VCaP (cell line): ENCODE data around the gene HK2.

Experiments used
- H3K27ac ChIP-seq: fragments of 450-650 bp; 2 replicates; pipeline ENCODE4 v1.5.1; 2017
- TF ChIP-seq, protein P1 (sequence below): fragments of 450-650 bp; conservative IDR thresholded peaks from 2 replicates; pipeline ENCODE4 v1.5.1; 2017; ENCODE audit warnings: mild to moderate bottlenecking, moderate library complexity

HK2 gene

DNA sequence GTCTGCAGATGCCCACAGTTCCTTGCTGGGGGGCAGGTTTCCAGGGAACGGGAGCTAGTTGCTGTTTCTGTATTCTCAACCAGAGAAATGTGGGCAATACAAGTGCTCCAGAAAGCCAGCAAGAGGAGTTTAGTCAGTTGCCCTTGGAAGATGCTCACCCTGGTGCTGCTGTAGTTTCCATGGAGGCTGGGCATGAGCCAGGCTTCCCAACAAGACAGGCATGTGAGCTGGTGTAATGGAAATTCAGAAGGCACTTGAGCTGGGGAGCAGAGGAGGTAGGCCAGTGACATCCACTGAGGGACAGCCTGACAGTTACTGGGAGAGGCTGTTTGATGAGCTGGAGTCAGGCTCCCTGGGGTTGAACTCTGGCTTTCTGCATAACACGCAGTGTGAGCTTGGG lies 7.7 kb downstream of the HK2 start:
- no peak overlapping the region for H3K27ac ChIP-seq
- TF ChIP-seq, protein P1, sequence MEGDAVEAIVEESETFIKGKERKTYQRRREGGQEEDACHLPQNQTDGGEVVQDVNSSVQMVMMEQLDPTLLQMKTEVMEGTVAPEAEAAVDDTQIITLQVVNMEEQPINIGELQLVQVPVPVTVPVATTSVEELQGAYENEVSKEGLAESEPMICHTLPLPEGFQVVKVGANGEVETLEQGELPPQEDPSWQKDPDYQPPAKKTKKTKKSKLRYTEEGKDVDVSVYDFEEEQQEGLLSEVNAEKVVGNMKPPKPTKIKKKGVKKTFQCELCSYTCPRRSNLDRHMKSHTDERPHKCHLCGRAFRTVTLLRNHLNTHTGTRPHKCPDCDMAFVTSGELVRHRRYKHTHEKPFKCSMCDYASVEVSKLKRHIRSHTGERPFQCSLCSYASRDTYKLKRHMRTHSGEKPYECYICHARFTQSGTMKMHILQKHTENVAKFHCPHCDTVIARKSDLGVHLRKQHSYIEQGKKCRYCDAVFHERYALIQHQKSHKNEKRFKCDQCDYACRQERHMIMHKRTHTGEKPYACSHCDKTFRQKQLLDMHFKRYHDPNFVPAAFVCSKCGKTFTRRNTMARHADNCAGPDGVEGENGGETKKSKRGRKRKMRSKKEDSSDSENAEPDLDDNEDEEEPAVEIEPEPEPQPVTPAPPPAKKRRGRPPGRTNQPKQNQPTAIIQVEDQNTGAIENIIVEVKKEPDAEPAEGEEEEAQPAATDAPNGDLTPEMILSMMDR, result no peak

DNA sequence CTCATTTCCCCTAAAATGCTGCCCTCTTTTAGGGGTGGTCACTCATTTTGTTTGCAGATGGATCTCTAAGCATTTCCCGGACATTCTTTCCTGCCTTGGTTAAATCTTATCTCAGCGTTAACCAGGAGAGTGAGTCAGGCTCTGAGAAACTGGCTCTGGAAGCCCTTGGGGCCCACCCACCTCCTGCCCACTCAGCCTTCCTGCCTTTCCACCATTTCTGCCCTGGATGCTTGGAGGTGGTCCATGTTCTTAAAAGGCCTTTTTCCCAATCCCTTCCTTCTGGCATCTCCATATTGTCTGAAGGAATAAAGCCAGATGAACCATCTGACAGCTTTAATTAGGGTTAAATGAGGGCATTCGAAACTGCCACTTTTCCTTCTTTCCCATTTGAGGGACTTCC lies 9.5 kb downstream of the HK2 start:
- H3K27ac ChIP-seq, result peak overlapping the region; percentile 96
- TF ChIP-seq, protein P1, result no peak

DNA sequence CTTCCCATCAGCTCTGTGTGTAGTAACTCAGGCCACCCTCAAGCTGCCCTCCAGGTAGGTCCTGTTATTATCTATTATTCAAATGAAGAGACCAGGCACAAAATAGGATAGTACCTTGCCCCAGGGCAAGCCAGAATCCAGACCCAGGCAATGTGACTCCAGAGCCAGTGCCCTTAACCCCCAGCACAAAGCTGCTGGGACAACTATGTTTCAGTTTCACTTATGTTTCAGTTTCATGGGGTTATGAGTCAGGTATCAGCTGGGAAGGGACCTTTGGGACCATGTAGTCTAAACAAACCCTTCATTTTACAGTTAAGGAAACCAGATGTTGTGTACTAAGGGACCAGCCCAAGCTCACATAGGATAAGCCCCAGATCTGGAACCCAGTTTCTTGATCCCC lies 10.0 kb downstream of the HK2 start:
- TF ChIP-seq, protein P1, result no peak

DNA sequence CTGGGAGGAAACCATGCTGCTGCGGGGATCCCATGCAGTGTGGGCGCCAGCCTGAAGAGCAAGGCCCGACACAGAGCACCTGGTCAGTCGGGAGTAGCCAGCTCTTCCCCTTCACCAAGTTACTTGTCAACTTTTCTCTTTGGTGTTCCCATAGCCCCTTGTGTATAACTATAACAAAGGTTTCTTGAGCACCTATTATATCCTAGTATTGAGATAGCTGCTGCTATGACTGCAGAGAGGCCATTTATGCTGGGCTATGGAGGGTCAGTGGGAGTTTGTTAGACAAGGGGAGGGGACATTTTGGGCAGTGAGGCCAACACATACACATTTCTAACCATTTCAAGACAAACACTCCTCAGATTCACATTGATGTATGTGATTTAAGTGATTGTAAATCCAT lies 10.8 kb downstream of the HK2 start:
- peak overlapping the region; percentile 96 for H3K27ac ChIP-seq
- TF ChIP-seq, protein P1, result no peak

More for the DNA sequence above, 10.0 kb downstream of the HK2 start:
- H3K27ac ChIP-seq, result peak overlapping the region; percentile 96

DNA sequence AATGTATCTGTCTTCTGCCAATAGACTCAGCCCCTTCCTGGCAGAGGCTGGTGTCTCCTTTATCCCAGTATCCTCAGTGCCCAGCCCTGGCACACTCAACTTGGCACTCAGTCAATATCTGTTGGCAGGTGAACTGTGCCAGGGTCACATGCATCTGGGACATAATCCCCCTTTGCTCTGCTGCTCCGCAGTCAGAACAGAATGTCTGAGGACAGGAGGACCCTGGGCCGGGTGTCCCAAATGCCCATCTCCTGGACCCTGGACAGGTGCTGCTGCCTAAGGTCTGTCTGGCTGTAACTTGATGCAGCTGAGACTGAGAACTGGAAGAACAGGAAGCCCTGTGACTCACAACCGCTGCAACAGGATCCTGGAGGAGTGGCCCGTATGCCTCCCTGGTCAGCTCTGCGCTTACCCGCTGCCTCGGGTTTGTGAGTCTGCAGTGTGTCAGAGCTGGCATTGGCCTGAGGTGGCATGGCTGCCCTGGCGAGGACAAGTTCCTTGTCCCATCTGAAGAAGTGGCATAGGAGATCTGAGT lies 11.4 kb downstream of the HK2 start:
- peak overlapping the region; percentile 96 for H3K27ac ChIP-seq
- TF ChIP-seq, protein P1, result no peak

DNA sequence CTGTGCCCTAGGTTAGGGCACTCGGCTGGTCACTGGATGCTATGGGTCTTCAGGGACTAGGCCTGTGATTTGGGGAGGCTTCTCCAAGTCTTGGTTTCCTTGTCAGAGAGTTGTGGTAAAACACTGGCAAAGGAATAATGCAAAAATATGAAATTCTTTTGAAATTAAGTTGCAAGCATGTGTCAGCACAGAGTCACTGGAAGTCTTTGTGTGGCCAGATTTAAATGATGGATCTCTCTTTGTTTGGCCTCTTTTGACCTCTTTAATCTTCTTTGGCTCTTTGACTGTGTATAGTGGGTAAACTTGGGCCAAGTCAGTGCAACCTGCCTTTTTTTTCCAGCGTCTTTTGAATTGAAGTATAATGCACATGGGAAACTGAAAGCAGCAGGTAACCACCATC lies 12.1 kb downstream of the HK2 start:
- H3K27ac ChIP-seq, result peak overlapping the region; percentile 96
- TF ChIP-seq, protein P1, result no peak

DNA sequence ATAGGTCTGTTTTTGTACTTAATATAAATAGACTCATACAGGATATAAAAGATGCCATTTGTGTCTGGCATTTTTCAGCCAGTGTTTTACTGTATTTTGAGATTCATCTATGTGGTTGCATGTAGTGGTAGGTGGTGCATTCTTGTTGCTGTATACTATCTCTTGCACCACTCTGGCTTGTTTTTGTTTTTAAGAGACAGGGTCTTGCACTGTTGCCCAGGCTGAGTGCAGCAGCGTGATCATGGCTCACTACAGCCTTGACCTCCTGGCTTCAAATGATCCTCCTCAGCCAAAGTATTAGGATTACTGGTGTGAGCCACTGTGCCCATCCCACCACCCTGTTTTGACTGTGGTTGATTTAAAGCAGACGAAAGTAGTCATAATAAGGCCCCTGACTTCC lies 12.6 kb downstream of the HK2 start:
- TF ChIP-seq, protein P1, result no peak
- peak overlapping the region; percentile 96 for H3K27ac ChIP-seq
